Measurements from ENCODE around the gene RNF167. TPM values are rescaled to one million over a fixed set of nuclear protein-coding genes. Genes with fewer than 3 reads are reported as not detected.

RNF167 gene
- total and polyA plus RNA-seq, 2 of the 13 experiments (the other 11 are each of a cell fraction or from before 2014, with no cell fraction given), result 44.1 to 45.4 TPM

DNA sequence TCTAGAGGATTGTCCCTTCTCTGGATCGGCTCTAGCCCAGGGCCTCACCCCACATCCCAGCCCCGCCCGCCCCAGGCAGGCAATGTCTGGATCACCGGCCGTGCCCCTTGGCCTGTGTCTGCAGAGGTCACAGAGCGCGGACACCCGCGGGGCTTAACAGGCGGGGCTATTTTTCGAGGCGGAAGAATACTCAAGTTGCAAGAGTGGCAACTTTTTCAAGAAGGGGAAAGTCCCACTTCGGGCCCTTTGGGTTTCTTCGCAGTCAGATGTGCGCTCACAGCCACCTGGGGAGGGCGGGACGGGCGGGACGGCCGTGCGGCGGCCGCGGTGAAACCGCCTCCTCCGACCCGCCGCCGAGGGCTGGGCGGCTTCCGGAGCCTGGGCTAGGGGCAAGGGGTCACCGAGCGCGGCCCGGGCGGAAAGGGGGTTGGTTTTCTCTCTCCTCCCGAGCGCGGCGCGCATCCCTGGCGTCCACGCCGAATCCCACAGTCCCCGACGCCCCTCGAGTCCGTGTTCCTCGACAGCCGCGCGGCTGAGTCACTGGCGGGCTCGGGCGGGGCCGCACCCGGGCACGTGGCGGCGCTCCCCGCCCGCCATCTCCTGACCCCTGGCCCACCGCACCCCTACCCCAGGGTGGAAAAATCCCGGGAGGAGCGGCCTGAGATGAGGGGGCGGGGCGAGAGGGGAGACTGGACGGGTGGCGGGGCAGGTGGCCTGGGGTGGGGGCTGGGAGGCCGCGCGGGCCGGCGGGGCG is 9.4 kb downstream of the RNF167 start (continued):
- TF ChIP-seq MTF2 (CRISPR knock-in tag; IDR thresholded peaks at IDR 0.05; ENCODE audit: borderline replicate concordance), result no peak
- peak; percentile 54; the same call in 1 of the 2 replicates for TF ChIP-seq RNF2 (conservative IDR thresholded peaks at IDR 0.05; ENCODE audit: low read depth)
- peak; percentile 75; the same call in 1 of the 2 replicates for TF ChIP-seq ZMAT3 (CRISPR knock-in tag; conservative IDR thresholded peaks at IDR 0.05)
- no peak for TF ChIP-seq ZNF629 (CRISPR knock-in tag; conservative IDR thresholded peaks at IDR 0.05)
- no peak for TF ChIP-seq MAFG (CRISPR knock-in tag; IDR thresholded peaks at IDR 0.05)
- TF ChIP-seq ZNF891 (CRISPR knock-in tag; IDR thresholded peaks at IDR 0.05), result no peak
- TF ChIP-seq, protein P1, sequence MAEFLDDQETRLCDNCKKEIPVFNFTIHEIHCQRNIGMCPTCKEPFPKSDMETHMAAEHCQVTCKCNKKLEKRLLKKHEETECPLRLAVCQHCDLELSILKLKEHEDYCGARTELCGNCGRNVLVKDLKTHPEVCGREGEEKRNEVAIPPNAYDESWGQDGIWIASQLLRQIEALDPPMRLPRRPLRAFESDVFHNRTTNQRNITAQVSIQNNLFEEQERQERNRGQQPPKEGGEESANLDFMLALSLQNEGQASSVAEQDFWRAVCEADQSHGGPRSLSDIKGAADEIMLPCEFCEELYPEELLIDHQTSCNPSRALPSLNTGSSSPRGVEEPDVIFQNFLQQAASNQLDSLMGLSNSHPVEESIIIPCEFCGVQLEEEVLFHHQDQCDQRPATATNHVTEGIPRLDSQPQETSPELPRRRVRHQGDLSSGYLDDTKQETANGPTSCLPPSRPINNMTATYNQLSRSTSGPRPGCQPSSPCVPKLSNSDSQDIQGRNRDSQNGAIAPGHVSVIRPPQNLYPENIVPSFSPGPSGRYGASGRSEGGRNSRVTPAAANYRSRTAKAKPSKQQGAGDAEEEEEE (CRISPR knock-in tag; IDR thresholded peaks at IDR 0.05; ENCODE audit: borderline replicate concordance), result no peak
- 0 out of 2 replicates have a peak, but pooled peaks have one; percentile 61 for TF ChIP-seq ZNF709 (CRISPR knock-in tag; IDR thresholded peaks at IDR 0.05)
- no peak for TF ChIP-seq ZNF17 (CRISPR knock-in tag; IDR thresholded peaks at IDR 0.05)
- TF ChIP-seq HNF1B (CRISPR knock-in tag; IDR thresholded peaks at IDR 0.05), result no peak
- no peak for TF ChIP-seq MLLT10 (CRISPR knock-in tag; IDR thresholded peaks at IDR 0.05)
- TF ChIP-seq ZSCAN5A (CRISPR knock-in tag; IDR thresholded peaks at IDR 0.05; ENCODE audit: borderline replicate concordance), result peak; percentile 80; the same call in 1 of the 2 replicates
- peak; percentile 99 for TF ChIP-seq BCL6 (CRISPR knock-in tag; IDR thresholded peaks at IDR 0.05)
- TF ChIP-seq ZNF431 (CRISPR knock-in tag; IDR thresholded peaks at IDR 0.05; ENCODE audit: borderline replicate concordance, low read depth), result no peak
- peak; percentile 67 for TF ChIP-seq NR2F6 (IDR thresholded peaks at IDR 0.05)
- peak; percentile 89 for TF ChIP-seq NR2F6 (CRISPR knock-in tag; IDR thresholded peaks at IDR 0.05)
- TF ChIP-seq SAP130 (CRISPR knock-in tag; IDR thresholded peaks at IDR 0.05; ENCODE audit: low read depth), result peak; percentile 53; the same call in 1 of the 2 replicates
- TF ChIP-seq, protein P2, sequence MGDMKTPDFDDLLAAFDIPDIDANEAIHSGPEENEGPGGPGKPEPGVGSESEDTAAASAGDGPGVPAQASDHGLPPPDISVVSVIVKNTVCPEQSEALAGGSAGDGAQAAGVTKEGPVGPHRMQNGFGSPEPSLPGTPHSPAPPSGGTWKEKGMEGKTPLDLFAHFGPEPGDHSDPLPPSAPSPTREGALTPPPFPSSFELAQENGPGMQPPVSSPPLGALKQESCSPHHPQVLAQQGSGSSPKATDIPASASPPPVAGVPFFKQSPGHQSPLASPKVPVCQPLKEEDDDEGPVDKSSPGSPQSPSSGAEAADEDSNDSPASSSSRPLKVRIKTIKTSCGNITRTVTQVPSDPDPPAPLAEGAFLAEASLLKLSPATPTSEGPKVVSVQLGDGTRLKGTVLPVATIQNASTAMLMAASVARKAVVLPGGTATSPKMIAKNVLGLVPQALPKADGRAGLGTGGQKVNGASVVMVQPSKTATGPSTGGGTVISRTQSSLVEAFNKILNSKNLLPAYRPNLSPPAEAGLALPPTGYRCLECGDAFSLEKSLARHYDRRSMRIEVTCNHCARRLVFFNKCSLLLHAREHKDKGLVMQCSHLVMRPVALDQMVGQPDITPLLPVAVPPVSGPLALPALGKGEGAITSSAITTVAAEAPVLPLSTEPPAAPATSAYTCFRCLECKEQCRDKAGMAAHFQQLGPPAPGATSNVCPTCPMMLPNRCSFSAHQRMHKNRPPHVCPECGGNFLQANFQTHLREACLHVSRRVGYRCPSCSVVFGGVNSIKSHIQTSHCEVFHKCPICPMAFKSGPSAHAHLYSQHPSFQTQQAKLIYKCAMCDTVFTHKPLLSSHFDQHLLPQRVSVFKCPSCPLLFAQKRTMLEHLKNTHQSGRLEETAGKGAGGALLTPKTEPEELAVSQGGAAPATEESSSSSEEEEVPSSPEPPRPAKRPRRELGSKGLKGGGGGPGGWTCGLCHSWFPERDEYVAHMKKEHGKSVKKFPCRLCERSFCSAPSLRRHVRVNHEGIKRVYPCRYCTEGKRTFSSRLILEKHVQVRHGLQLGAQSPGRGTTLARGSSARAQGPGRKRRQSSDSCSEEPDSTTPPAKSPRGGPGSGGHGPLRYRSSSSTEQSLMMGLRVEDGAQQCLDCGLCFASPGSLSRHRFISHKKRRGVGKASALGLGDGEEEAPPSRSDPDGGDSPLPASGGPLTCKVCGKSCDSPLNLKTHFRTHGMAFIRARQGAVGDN (CRISPR knock-in tag; IDR thresholded peaks at IDR 0.05), result peak; percentile 88
- TF ChIP-seq, protein P3, sequence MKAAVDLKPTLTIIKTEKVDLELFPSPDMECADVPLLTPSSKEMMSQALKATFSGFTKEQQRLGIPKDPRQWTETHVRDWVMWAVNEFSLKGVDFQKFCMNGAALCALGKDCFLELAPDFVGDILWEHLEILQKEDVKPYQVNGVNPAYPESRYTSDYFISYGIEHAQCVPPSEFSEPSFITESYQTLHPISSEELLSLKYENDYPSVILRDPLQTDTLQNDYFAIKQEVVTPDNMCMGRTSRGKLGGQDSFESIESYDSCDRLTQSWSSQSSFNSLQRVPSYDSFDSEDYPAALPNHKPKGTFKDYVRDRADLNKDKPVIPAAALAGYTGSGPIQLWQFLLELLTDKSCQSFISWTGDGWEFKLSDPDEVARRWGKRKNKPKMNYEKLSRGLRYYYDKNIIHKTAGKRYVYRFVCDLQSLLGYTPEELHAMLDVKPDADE (CRISPR knock-in tag; IDR thresholded peaks at IDR 0.05), result peak; percentile 39; the same call in 1 of the 2 replicates
- TF ChIP-seq NR2F2 (IDR thresholded peaks at IDR 0.05; ENCODE audit: borderline replicate concordance, low read depth), result peak; percentile 59

Data from HepG2 (cell line).